Sigmoid colon (tissue), 7 donors: ENCODE measurements around the gene BAX. TPM values are rescaled to one million over a fixed set of nuclear protein-coding genes. Genes with fewer than 3 reads are reported as not detected.
"Not testable (repeated sequence)": the region's sequence is repeated elsewhere in the genome, so short reads cannot be mapped to it uniquely, and the experiment has no call there.

ENCODE experiments used
- DNase-seq: peaks from one replicate; pipeline ENCODE4 v3.0.0-alpha.2; 2019
- H3K27ac ChIP-seq, 4 donors: fragments of 200-600 bp; sonication (generic); one replicate each; pipeline ENCODE4 v1.5.1; 2016 to 2019; ENCODE audit warnings: mild to moderate bottlenecking in 1 of 4
- H3K27me3 ChIP-seq, 3 donors: fragments of 200-600 bp; sonication (generic); one replicate each; pipeline ENCODE4 v1.5.1; 2019; ENCODE audit warnings: mild to moderate bottlenecking in 1 of 3
- H3K36me3 ChIP-seq, 4 donors: fragments of 200-600 bp; sonication (generic); one replicate each; pipeline ENCODE4 v1.5.1; 2016 to 2019
- H3K4me1 ChIP-seq, 4 donors: fragments of 200-600 bp; sonication (generic); one replicate each; pipeline ENCODE4 v1.5.1; 2017 to 2019
- H3K4me3 ChIP-seq, 4 donors: fragments of 200-600 bp; sonication (generic); one replicate each; pipeline ENCODE4 v1.5.1; 2017 to 2019; ENCODE audit warnings: mild to moderate bottlenecking in 2 of 4, moderate library complexity in 1 of 4
- H3K9me3 ChIP-seq, 4 donors: fragments of 200-600 bp in 3 of 4; sonication (generic) in 3 of 4; one replicate each; pipeline versions ENCODE4 v1.5.1 to v1.6.1; 2013 to 2019
- EP300 ChIP-seq, 4 donors: sonication (generic); formaldehyde crosslinking; IDR thresholded peaks; one replicate each; pipeline ENCODE4 v1.6.1; 2017; ENCODE audit warnings: antibody characterized with exemption in 4 of 4
- POLR2A ChIP-seq, 2 donors: fragments of 450-650 bp; IDR thresholded peaks; one replicate each; pipeline ENCODE4 v1.6.1; 2016; ENCODE audit warnings: antibody characterized with exemption in 2 of 2, mild to moderate bottlenecking in 2 of 2, moderate library complexity in 2 of 2
- POLR2AphosphoS5 ChIP-seq, 4 donors: sonication (generic); formaldehyde crosslinking; IDR thresholded peaks; one replicate each; pipeline ENCODE4 v1.6.1; 2017; ENCODE audit warnings: antibody characterized with exemption in 4 of 4
- WGBS, 2 donors: extraction: QIAGEN DNeasy Blood & Tissue Kit; methylation state at CpG; one replicate each; pipeline ENCODE4 v1.1.7; 2013; 5-methylcytosine and 5-hydroxymethylcytosine counted together
- intact Hi-C: fragments of 100-400 bp; cut with DNase I; formaldehyde crosslinking; loops from one replicate; pipeline ENCODE4 v1.15.1; 2023
- polyA plus RNA-seq, 3 donors: library from polyadenylated mRNA; stranded (reverse); fragments of 200-250 nt; gene quantifications; one replicate each; pipeline ENCODE4 v1.2.3, GENCODE V29; 2013
- total RNA-seq, 4 donors: library from RNA; depleted of rRNA; stranded (reverse); fragments of >200 nt; gene quantifications; one replicate each; pipeline ENCODE4 v1.1.0, GENCODE V29; 2016
- TF ChIP-seq, protein P1 (sequence below), 4 experiments: fragments of 450-650 bp in 3 of 4; fragments of 200-600 bp in 1 of 4; IDR thresholded peaks; one replicate each; pipeline ENCODE4 v1.5.1; 2016 to 2019; ENCODE audit warnings: antibody characterized with exemption in 4 of 4, mild to moderate bottlenecking in 3 of 4, moderate library complexity in 2 of 4
- donor health status: healthy with polysubstance abuse.
- donor health status: Bipolar disorder and iron deficiency.
- donor health status: healthy.

BAX gene
- total RNA-seq (10 to 100 TPM; 17.9 to 61.5 (median 30.9) TPM), polyA plus RNA-seq (100 to 1,000 TPM; 130 to 216 (median 198) TPM)

DNA sequence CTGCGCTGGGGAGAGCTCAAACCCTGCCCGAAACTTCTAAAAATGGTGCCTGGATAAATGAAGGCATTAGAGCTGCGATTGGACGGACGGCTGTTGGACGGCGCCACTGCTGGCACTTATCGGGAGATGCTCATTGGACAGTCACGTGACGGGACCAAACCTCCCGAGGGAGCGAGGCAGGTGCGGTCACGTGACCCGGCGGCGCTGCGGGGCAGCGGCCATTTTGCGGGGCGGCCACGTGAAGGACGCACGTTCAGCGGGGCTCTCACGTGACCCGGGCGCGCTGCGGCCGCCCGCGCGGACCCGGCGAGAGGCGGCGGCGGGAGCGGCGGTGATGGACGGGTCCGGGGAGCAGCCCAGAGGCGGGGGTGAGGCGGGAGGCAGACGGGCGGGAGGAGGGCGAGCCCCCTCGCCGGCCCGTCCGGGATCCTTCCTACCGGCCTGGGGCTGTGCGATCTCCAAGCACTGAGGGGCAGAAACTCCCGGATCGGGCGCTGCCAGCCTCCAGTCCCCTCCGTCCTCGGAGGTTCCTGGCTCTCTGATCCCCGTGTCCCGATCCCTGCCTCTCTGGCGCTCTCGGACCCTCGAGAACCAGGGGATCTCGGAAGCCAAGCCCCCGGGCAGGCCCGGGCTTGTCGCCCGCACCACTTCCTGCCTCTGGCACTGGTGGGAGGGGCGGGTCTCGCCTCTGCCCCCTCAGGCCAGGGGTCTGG lies at the start of gene BAX:
TSS of gene BAX (plus strand) at position 281 of the 713 bp plus-strand sequence. CDS start at position 335, 54 bp downstream.
- TF ChIP-seq EP300 (IDR thresholded peaks at IDR 0.05) (peak in 1 of 4 donors; percentile 81), POLR2A (IDR thresholded peaks at IDR 0.05) (peak in 1 of 2 donors; percentile 21), POLR2AphosphoS5 (IDR thresholded peaks at IDR 0.05) (peak in 3 of 4 donors; percentile 72 to 87 (median 73))
- TF ChIP-seq, protein P1, sequence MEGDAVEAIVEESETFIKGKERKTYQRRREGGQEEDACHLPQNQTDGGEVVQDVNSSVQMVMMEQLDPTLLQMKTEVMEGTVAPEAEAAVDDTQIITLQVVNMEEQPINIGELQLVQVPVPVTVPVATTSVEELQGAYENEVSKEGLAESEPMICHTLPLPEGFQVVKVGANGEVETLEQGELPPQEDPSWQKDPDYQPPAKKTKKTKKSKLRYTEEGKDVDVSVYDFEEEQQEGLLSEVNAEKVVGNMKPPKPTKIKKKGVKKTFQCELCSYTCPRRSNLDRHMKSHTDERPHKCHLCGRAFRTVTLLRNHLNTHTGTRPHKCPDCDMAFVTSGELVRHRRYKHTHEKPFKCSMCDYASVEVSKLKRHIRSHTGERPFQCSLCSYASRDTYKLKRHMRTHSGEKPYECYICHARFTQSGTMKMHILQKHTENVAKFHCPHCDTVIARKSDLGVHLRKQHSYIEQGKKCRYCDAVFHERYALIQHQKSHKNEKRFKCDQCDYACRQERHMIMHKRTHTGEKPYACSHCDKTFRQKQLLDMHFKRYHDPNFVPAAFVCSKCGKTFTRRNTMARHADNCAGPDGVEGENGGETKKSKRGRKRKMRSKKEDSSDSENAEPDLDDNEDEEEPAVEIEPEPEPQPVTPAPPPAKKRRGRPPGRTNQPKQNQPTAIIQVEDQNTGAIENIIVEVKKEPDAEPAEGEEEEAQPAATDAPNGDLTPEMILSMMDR (IDR thresholded peaks at IDR 0.05) = no peak
- H3K4me3 ChIP-seq = peak within 1 kb of the TSS; percentile 68 to 85 (median 82)
- H3K9me3 ChIP-seq = no peaks in the 10 kb centered on the region
- peak within 1 kb of the TSS; percentile 83 to 90 (median 85) for H3K27ac ChIP-seq
- intact Hi-C loops = loop anchor here (5.0 kb wide), 2 partner anchors 42 to 52 kb away; partner anchors contain the start of gene NUCB1
- peak; percentile 99 for DNase-seq
- WGBS, 2 donors = 0% methylated on average over 71 of the region's 71 CpGs
- no peaks in the 10 kb centered on the region for H3K36me3 ChIP-seq
- peaks cover 0 to 18% (median 15%) of the 10 kb centered on the region in 4 donors for H3K4me1 ChIP-seq
- H3K27me3 ChIP-seq = no peaks in the 10 kb centered on the region

DNA sequence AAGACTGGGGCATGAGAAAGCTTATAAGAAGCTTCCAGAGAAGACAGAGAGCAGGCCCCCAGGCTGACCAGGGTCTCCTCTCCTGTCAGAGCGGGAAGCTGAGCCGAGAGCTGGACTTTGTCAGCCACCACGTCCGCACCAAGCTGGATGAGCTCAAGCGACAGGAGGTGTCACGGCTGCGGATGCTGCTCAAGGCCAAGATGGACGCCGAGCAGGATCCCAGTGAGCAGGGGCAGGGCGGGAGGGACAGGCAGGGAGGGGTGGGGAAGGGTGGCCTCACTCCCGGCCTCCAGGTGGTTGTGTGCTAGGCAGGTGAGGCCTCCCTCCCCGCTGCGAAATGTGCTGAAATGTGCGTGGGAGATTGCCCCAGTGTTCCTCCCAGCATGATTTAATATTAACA lies 49.0 kb upstream of the BAX start:
- H3K27ac ChIP-seq = no peak overlapping the region
- no peaks in the 10 kb centered on the region for H3K27me3 ChIP-seq
- H3K4me1 ChIP-seq = peaks cover 0 to 26% (median 25%) of the 10 kb centered on the region in 4 donors
- TF ChIP-seq POLR2A (IDR thresholded peaks at IDR 0.05) (no peak), EP300 (IDR thresholded peaks at IDR 0.05) (no peak), POLR2AphosphoS5 (IDR thresholded peaks at IDR 0.05) (no peak)
- TF ChIP-seq, protein P1 (IDR thresholded peaks at IDR 0.05) = no peak
- no peaks in the 10 kb centered on the region for H3K9me3 ChIP-seq
- WGBS, 2 donors = 94 to 96% methylated on average over 14 of the region's 14 CpGs
- peaks cover 1 to 67% (median 41%) of the 10 kb centered on the region in 4 donors for H3K36me3 ChIP-seq
- intact Hi-C loops = no loop called here
- DNase-seq = no peak
- H3K4me3 ChIP-seq = no peak overlapping the region

DNA sequence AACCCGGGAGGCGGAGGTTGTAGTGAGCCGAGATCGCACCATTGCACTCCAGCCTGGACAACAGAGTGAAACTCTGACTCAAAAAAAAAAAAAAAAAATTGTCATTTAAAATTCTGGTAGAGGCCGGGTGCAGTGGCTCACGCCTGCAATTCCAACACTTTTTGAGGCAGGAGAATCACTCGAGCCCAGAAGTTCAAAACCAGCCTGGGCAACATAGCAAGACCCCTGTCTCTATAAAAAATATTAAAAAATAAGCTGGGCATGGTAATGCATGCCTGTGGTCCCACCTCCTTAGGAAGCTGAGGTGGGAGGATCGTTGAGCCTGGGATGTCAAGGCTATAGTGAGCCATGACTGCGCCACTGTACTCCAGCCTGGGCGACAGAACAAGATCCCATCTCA lies 48.4 kb upstream of the BAX start:
- intact Hi-C loops = no loop called here
- WGBS, 2 donors = 96 to 97% methylated on average over 10 of the region's 10 CpGs
- no peak overlapping the region for H3K27ac ChIP-seq
- peaks cover 6 to 73% (median 46%) of the 10 kb centered on the region in 4 donors for H3K36me3 ChIP-seq
- no peak overlapping the region for H3K4me3 ChIP-seq
- peaks cover 0 to 20% (median 18%) of the 10 kb centered on the region in 4 donors for H3K4me1 ChIP-seq
- no peaks in the 10 kb centered on the region for H3K9me3 ChIP-seq
- no peaks in the 10 kb centered on the region for H3K27me3 ChIP-seq
- no peak for DNase-seq
- no peak for TF ChIP-seq EP300 (IDR thresholded peaks at IDR 0.05)
- TF ChIP-seq, protein P1 (IDR thresholded peaks at IDR 0.05) = no peak

DNA sequence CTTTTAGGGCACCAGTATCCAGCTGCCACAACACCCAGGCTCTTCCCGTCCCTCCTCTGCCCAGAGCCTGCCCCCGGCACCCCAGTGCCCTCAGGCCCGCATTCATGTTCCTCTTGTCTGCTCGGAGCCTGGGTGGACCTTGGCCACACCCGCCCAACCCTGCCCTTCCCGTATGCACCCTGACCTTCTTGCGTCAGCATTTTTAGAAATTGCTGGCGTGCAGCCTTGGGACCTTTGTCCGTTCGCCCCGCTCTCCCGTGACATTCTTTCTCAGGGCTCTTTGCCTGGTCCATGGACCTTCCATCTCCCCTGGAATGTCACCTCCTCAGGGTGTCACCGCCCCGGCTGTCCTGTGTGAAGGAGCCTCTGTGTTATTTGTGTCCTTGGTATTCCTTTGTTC lies 47.0 kb upstream of the BAX start:
- peaks cover 0 to 6% (median 5%) of the 10 kb centered on the region in 4 donors for H3K4me1 ChIP-seq
- TF ChIP-seq, protein P1 (IDR thresholded peaks at IDR 0.05) = no peak
- TF ChIP-seq POLR2AphosphoS5 (IDR thresholded peaks at IDR 0.05) = no peak
- TF ChIP-seq POLR2A (IDR thresholded peaks at IDR 0.05) = no peak
- no peak for TF ChIP-seq EP300 (IDR thresholded peaks at IDR 0.05)
- no peak overlapping the region for H3K27ac ChIP-seq
- 43 to 81% methylated on average over 14 of the region's 14 CpGs for WGBS, 2 donors
- intact Hi-C loops = no loop called here
- H3K36me3 ChIP-seq = peaks cover 13 to 87% (median 57%) of the 10 kb centered on the region in 4 donors
- H3K27me3 ChIP-seq = no peaks in the 10 kb centered on the region
- no peak overlapping the region for H3K4me3 ChIP-seq
- no peaks in the 10 kb centered on the region for H3K9me3 ChIP-seq
- no peak for DNase-seq

DNA sequence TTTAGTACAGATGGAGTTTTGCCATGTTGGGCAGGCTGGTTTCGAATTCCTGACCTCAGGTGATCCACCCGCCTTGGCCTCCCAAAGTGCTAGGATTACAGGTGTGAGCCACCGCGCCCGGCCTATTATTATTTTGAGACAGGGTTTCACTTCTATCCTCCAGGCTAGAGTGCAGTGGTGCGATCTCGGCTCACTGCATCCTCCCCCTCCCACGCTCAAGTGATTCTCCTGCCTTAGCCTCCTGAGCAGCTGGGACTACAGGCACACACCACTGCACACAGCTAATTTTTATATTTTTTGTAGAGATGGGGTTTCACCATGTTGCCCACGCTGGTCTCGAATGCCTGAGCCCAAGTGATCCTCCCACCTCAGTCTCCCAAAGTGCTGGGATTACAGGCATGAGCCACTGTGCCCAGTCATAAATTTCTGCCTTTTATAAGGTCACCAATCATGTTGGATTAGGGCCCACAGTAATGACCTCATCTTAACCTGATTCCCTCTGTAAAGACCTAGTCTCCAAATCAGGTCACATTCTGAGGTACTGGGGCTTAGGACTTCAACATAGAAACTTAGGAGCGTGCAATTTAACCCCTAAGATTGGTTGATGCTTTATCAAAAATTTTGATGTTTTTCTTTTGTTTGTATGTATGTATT lies 45.1 kb upstream of the BAX start:
- not testable (repeated sequence) for H3K9me3 ChIP-seq, H3K4me1 ChIP-seq, DNase-seq, H3K27me3 ChIP-seq, H3K4me3 ChIP-seq
- intact Hi-C loops = loop anchor here (5.0 kb wide), 1 partner anchor 48 kb away; no protein-coding TSS in a partner anchor
- WGBS, 2 donors = 80 to 94% methylated on average over 11 of the region's 11 CpGs
- Histone ChIP-seq H3K36me3 (peaks cover 28 to 98% (median 74%) of the 10 kb centered on the region in 4 donors), H3K27ac (peak overlapping the region in 1 of 4 donors; percentile 25)
